OCI-LY3 (cell line): ENCODE measurements around the gene DSCAM.

Source experiments
- H2AFZ ChIP-seq: fragments of 200-600, 300-600 bp; shearing (Covaris generic); 2 replicates; pipeline ENCODE4 v1.6.0; 2014; ENCODE audit warnings: antibody characterized with exemption, low read depth, low read length
- H3K27ac ChIP-seq: fragments of 200-600, 300-600 bp; sonication (generic); 2 replicates; pipeline ENCODE4 v1.5.1; 2014; ENCODE audit warnings: mild to moderate bottlenecking, low read length, moderate library complexity, mixed read lengths
- H3K27me3 ChIP-seq: fragments of 200-600, 300-600 bp; sonication (generic); 2 replicates; pipeline ENCODE4 v1.6.1; 2014; ENCODE audit warnings: low read depth, low read length, mixed read lengths
- H3K36me3 ChIP-seq: fragments of 200-600, 300-600 bp; sonication (generic); replicated peaks from 2 replicates; pipeline ENCODE3; 2014; ENCODE audit warnings: low read depth, low read length, mixed read lengths
- H3K4me1 ChIP-seq: fragments of 300-600, 200-600 bp; sonication (generic); 2 replicates; pipeline ENCODE4 v1.6.1; 2014; ENCODE audit warnings: low read length, mixed read lengths
- H3K4me2 ChIP-seq: fragments of 200-600, 300-600 bp; sonication (generic); 2 replicates; pipeline ENCODE4 v1.6.1; 2014; ENCODE audit warnings: low read length, mixed read lengths
- H3K4me3 ChIP-seq: fragments of 300-600, 200-600 bp; sonication (generic); 2 replicates; pipeline ENCODE4 v1.5.1; 2014; ENCODE audit warnings: antibody characterized with exemption, mild to moderate bottlenecking, low read length, moderate library complexity
- H3K79me2 ChIP-seq: fragments of 300-600, 200-600 bp; shearing (Covaris generic); 2 replicates; pipeline ENCODE4 v1.6.1; 2014; ENCODE audit warnings: mild to moderate bottlenecking, low read length, mixed read lengths
- H3K9ac ChIP-seq: fragments of 300-600, 200-600 bp; shearing (Covaris generic); 2 replicates; pipeline ENCODE4 v1.6.0; 2014; ENCODE audit warnings: mild to moderate bottlenecking, low read length, moderate library complexity
- H3K9me3 ChIP-seq: fragments of 200-600, 300-600 bp; shearing (Covaris generic); 2 replicates; pipeline ENCODE4 v1.6.1; 2014; ENCODE audit warnings: low read length, mixed read lengths; ENCODE audit not compliant: insufficient read depth
- H4K20me1 ChIP-seq: fragments of 200-600, 300-600 bp; sonication (generic); 2 replicates; pipeline ENCODE4 v1.6.1; 2016; ENCODE audit warnings: low read length, mixed read lengths; ENCODE audit not compliant: insufficient read depth
- CTCF ChIP-seq: fragments of 200-600, 300-600 bp; sonication (generic); IDR thresholded peaks from 2 replicates; pipeline ENCODE4 v1.5.1; 2014; ENCODE audit warnings: antibody characterized with exemption, low read length, low read depth
- EZH2phosphoT487 ChIP-seq: fragments of 200-600 bp; shearing (Covaris generic); IDR thresholded peaks from 2 replicates; pipeline ENCODE4 v1.6.1; 2018; ENCODE audit warnings: antibody characterized with exemption, mixed run types, low read depth

The DSCAM gene

GRCh38 chr21:40796464-40796863 is 50.5 kb downstream of the DSCAM start:
- TF ChIP-seq EZH2phosphoT487: no peak
- TF ChIP-seq CTCF: no peak
- H2AFZ ChIP-seq: no peak overlapping the region
- H3K4me2 ChIP-seq: no peak overlapping the region
- no peak overlapping the region for H3K4me3 ChIP-seq
- H3K9ac ChIP-seq: no peak overlapping the region
- no peaks in the 10 kb centered on the region for H3K79me2 ChIP-seq
- no peaks in the 10 kb centered on the region for H3K27me3 ChIP-seq
- H3K27ac ChIP-seq: no peak overlapping the region
- no peaks in the 10 kb centered on the region for H3K9me3 ChIP-seq
- H3K36me3 ChIP-seq: no peaks in the 10 kb centered on the region
- no peaks in the 10 kb centered on the region for H4K20me1 ChIP-seq
- H3K4me1 ChIP-seq: no peaks in the 10 kb centered on the region

DNA sequence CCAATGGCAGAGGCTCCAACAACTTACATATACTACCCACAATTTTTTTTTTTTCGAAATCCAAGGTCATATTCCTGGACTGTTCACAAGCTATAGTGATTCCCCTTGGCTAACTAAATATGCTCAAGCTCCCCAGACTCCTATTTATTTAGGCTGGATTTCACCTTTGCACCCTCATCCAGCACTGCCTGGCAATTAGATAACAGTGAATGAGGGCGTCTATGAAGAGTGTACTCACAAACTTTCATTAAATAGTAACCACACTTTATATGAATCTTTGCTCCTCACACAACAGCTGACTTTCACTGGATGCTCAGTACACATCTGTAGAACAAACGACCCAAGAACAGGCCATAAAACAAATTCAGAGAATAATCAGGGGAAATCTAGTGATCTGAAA is 51.6 kb downstream of the DSCAM start:
- Histone ChIP-seq H4K20me1 (no peaks in the 10 kb centered on the region), H3K4me3 (no peak overlapping the region), H3K36me3 (no peaks in the 10 kb centered on the region), H3K9ac (no peak overlapping the region), H3K27ac (no peak overlapping the region), H3K9me3 (no peaks in the 10 kb centered on the region), H3K4me2 (no peak overlapping the region), H2AFZ (no peak overlapping the region), H3K27me3 (no peaks in the 10 kb centered on the region), H3K4me1 (no peaks in the 10 kb centered on the region), H3K79me2 (no peaks in the 10 kb centered on the region)
- TF ChIP-seq EZH2phosphoT487 (no peak), CTCF (no peak)

DNA sequence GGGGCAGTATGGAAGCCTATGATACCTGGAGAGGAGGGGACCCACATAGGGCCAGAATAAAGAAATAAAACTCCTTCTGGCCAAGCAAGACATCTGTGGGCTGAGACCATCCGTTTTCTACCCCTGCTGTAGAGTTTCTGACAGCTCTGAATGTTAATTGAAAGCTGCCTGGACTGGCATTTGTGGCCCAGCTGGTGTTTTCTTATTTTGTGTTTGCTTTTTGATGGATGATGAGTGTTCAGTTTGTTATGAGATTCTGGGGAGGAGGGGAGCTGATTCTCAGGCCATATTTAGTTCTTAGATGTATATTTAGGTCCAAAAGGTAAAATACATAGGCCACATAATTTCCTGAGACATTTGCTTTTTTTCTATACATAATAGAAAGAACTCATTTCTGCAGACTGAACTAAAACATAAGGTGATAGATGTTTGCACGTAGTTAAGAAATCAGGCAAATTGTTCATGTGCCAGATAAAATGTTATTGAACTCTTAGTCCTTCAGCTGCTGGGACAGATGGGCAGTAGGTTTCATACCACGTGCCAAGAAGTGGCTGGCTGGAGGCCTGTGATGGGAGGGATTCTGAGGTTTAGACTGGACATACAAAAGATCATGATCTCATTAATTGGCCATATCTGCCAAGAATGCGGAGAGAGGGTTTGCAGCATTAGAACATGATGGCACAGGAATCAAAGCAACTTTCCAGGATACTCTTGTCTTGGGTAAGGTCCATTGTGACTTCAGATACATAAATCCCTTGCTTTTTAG is 54.1 kb downstream of the DSCAM start:
- Histone ChIP-seq H2AFZ (no peak overlapping the region), H3K27me3 (no peaks in the 10 kb centered on the region), H3K27ac (no peak overlapping the region), H4K20me1 (no peaks in the 10 kb centered on the region), H3K9ac (no peak overlapping the region), H3K9me3 (no peaks in the 10 kb centered on the region), H3K36me3 (no peaks in the 10 kb centered on the region), H3K79me2 (no peaks in the 10 kb centered on the region), H3K4me3 (no peak overlapping the region), H3K4me1 (no peaks in the 10 kb centered on the region), H3K4me2 (no peak overlapping the region)
- no peak for TF ChIP-seq CTCF
- TF ChIP-seq EZH2phosphoT487: no peak

DNA sequence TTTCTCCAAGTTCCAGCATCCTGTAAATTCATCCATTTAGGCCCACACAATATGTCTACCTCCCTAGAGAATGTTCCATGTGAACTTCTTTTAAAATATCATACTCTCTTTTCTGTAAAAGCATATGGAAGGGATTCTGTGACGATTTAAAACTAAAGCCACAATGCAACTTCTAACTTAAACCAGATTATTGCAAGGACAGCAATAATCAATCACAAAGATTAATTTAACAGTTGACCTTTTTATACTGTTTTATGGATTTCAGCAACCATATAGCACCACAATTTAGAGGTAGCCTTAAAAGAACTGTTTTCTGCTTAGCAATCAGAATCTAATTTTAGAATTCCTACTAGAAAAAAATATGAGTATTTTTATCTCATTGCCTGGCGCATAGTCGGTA is 58.3 kb downstream of the DSCAM start:
- Histone ChIP-seq H3K9me3 (no peaks in the 10 kb centered on the region), H3K27ac (no peak overlapping the region), H3K36me3 (no peaks in the 10 kb centered on the region), H3K4me2 (no peak overlapping the region), H3K79me2 (no peaks in the 10 kb centered on the region), H4K20me1 (no peaks in the 10 kb centered on the region), H3K4me3 (no peak overlapping the region), H2AFZ (no peak overlapping the region), H3K4me1 (no peaks in the 10 kb centered on the region), H3K27me3 (no peaks in the 10 kb centered on the region), H3K9ac (no peak overlapping the region)
- TF ChIP-seq EZH2phosphoT487 (no peak), CTCF (no peak)
